Activated naive CD4-positive, alpha-beta T cell treated with anti-CD3 and anti-CD28 coated beads, Interleukin-2, amount 50 U/mL, for 16 hours (primary cell): ENCODE measurements around the gene C1orf116.
A peak's percentile ranks its signal among the peaks of the same experiment; 100 is the strongest.

Experiments used
- DNase-seq: peaks from one replicate; pipeline ENCODE4 v3.0.0-alpha.2; 2020

The C1orf116 gene

DNA sequence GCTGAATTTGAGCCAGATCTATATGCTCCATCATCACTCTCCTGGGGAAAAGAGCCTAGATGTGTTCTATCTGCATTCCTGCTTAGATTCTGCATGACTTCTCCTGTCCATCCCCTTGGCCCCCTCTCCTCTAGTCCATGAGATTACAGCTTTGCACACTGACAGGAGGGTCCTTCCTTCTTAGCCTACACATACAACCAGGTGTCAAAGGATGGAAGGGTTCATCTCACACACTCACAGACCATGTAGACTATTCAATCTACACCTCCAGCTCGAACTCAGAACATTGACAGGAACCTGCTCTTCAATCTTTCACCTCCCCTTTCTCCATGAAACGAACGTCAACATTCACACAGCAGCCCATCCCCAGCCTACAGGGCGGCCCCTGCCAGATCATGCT, 13.8 kb downstream of the C1orf116 start:
- no peak for DNase-seq

DNA sequence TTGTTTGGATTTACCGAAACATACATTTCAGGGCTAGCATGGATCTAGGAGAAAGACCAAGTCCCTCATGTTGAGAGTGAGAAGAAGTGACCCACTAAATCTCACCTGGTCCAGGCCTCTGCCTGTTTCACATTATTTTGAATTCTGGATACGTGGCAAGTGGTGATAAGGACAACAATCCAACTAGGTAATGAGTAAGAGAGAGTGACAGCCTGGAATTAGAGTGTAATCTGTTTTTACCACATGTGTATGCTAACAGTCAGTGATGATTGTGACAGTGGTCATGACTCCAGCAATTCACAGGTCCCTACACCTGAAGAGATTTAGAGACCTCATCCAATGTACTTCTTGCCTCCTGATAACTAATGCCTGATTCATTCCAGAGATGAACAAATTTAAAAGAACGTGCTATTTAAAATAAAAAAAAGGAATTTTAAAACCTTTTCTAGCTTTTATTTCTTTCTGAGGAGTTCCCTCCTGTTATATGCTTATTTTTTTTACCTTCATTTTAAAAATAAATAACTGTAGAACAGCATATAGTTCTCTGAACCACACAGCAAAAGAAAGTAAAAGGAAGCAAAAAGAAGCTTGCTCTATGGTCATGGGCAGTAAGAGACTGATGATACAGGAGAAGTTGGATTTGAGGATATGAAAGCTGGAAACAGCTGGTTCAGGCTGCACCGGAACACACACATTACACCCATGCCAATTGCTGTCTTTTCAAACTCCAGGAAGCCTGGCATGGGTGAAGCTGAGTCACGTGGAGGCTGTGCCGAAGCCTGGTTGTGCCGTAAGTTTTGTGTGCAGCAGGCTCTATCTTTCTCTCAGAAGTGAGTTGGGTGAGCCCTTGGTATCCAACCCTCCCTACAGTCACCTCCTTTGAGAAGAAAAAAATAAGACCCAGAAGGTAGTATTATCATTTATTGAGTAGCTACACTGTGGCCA, 14.7 kb downstream of the C1orf116 start:
- no peak for DNase-seq

DNA sequence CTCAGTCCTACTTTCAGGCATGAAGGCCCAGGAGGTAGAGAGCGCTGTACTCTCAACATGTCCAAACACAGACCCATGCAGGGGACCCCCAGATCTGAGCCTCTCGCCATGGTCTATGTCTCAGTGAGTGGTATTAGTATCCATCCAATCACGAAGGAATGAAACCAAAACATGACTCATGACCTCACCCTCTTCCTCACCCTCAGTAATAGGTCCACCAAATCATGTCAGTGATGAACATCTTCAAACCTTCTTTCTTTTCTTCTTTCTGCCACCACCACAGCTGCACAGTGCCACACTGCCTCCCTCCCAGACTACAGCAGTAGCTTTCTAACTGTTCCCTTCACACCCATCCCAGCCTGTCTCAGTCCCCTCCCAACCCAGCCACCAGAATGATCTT, 16.8 kb downstream of the C1orf116 start:
- DNase-seq: no peak

DNA sequence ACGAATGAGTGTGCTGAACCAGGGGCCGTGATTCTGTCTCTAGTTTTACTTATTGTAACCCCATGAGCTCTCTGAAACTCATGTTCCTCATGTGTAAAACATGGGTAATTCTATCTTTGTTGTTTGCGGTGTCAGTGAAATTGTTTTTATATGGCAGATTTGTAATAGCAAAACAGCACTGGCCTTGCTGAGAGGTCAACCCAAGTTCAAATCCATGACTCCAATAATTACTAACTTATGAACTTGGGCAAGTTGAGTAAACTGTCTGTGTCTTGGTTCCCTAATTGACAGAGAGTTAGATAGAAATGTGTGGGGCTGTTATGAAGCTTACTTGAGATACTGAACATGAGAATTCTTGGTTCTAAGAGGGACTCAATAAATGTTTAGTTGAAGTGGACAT, 17.8 kb downstream of the C1orf116 start:
- no peak for DNase-seq

DNA sequence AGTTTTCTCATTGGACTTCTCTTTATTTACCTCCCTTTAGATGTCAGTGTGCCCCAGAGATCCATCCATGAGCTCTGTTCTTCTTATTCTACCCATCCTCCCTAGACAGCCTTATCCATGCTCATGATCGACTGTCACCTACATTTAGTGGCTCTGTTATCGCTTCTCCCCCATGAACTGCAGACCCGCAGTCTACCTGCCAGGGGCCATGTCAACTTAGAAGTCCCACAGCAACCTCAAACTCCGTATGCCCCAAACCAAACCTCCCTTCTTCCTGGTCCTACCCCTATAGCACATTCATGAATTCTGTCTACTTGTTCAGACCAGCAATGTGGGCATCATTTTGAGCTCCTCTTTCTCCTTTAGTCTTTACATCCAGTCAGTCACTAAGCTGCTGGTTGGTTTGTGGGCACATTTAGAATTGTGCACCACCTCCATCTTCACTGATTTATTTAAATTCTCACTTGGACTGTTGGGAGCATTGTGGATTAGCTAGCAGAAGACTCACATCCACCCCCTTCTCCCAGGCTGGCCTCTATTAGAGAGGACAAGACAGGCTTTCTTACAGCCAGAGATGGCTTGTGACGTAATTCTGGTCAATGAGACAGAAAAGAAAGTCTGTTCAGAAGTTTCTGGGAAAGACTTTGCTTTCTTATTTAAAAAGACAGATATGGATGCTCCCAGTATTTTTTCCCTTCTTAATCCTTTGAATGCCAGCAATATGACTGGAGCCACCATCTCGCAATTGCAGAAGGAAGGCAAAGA, 19.1 kb downstream of the C1orf116 start:
- DNase-seq: no peak

DNA sequence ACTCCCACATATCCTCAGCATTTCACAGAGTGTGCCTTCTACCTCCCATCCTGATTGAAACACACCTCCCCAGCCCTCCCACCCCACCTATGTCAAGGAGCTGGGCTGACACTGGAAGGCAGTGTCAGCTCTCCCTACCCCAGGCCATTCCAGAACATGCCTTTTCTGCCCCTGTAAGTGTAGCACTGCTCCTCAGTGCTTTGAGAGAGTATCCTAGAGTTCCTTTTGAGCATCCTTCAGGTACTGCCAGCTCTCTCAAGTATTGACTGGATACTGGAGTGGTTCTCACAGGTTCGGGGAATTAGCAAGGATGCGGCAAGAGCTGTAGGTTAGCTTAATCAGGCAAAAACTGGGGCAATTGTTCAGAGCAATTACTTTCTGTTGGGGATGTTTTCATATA, 21.8 kb downstream of the C1orf116 start:
- DNase-seq: no peak

DNA sequence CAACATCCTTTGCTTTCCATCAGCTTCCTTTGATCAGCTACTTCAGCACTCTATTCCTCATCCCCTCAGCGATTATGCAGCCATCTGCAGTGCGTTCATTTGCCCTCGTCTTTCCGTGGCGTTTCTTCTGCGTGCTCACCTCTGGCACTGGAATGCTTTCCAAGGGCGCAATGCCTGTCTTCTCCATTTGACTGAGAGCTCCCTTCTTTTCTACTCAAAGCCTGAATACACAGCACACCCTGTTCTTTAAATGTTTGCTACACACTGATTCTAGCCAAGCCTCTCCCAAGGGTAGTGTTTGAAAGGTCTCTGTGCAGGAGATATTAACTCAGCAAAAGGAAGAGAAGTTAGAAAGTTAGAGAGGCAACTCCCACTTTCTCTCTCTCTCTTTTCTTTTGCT, 22.6 kb downstream of the C1orf116 start:
- DNase-seq: no peak

DNA sequence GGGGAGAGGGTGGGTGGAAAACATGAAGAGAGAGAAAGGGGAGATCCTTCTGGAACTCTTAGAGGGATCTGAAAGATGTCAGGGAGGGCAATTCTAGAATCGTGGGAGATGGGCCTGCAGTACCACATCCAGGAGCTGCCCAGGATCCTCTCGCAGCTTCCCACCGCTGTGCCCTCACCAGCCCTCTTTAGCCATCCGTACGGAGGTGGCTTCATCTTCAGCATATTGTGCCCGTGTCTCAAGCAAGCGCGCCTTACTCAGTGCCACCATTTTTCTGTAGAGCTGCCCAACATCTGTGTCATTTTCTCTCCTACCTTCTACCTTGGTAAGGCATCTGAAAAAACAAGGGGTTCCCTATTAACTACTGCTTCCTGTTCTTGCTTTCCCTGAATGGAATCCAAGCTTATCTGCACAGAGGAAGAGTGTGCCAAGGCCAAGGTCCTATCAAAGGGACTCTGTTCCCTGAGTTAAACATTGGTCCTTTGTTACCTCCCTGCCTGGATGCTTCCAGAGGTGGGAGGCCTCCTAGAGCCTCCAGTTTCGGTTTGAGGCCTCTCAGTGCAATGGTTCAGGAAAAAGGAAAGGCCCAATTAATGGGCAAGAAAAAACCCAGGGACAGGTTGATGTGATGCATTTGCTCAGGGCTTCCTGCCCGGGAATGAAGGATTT, 23.2 kb downstream of the C1orf116 start:
- no peak for DNase-seq

DNA sequence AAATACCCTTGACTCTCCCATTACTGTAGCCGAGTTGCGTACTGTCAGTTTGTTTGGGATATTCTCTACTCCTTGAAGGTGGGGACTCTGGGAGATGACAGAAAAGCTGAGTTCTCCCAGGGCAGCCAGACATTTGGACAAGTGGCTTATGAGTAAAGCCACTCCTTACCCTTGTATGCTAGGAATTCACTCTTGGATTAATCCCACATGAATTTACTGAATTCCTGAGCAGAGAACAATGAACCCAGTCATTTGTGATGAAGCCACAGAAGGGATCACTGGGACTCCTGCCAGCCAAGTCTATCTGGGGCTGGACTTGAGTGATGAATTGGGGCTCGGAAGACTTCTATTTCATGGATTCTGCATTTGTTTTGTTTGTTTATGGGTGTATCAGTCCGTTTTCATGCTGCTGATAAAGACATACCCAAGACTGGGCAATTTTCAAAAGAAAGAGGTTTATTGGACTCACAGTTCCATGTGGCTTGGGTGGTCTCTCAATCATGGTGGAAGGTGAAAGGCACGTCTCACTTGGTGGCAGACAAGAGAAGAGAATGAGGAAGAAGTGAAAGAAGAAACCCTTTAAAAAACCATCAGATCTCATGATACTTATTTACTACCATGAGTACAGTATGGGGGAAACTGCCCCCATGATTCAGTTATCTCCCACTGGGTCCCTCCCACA, 25.1 kb downstream of the C1orf116 start:
- DNase-seq: no peak

DNA sequence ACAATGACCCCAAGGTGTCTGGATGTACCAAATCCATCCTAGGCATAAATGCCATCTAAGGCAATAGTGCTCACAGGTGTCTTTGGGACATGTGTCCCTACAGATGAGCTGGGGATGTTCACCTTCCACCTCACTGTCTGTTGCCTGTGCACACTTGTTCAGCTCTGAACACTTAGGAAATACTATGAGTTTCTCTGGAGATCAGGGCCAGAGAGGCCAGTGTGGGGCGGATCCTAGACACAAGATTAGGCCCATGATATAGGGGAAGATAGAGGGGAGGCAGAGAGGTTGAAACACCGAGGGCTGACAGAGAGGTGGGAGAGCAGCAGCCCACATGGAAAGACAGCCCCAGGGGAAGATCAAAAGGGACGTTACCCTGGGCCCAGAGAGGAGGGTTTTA, 25.6 kb downstream of the C1orf116 start:
- DNase-seq: no peak

DNA sequence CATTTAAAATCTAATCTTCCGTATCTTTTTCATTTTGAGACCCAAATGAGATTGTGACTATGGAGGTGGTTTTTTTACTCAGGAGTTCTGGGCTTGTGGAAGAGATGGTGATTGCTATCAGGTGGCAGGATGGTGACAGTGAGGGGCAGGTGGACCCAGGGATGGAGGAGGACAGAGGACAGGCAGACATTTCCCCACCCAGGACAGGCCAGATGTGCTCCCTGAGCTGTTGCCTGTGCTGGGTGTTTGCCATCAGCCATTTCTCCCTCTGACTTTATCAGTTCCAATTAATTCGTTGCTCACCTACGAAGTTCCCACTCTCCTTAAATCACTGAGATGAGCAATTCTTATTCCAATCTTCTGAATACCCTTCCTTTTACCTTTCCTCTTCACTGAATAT, 26.5 kb downstream of the C1orf116 start:
- no peak for DNase-seq

DNA sequence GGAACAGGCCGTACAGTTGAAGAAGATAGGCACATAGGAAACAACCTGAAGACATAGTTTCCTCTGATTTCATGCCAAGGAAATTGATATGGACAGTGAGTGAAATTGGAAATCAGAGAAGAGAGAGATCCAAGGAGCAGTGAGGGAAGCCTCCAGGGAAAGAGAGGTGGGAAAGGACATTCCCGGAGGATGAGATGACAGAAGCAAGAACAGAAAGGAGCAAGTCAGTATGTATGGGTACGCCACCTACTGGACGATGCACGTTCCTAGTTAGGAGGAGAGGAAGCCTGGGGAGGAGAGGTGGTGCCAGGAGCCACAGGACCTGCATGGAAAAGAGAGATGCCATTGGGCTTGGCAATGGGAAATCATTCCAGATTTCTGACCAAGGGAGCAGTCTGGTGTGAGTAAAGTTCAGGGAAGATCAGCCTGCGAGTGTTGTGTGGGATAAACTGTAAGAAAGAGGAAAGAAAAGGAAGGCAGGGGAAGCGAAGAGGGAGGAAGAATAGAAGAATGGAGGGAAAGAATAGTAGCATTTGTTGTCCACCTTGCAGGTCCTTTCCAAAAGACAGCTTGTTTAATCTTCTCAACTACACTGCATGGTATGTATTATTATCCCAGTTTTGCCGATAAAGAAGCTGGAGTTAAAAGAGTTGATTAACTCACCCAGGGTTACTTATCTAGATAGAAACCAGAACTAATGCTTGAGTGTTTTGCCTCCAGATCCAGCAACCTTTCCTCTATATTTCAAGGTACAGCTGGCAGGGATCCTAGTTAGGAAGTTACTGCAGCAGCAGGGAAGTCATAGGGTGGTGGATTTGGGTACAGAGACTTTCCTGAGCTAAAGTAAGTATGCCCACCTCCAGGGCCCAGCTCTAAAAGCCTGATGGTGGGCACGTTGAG, 27.4 kb downstream of the C1orf116 start:
- peak; percentile 41 for DNase-seq

DNA sequence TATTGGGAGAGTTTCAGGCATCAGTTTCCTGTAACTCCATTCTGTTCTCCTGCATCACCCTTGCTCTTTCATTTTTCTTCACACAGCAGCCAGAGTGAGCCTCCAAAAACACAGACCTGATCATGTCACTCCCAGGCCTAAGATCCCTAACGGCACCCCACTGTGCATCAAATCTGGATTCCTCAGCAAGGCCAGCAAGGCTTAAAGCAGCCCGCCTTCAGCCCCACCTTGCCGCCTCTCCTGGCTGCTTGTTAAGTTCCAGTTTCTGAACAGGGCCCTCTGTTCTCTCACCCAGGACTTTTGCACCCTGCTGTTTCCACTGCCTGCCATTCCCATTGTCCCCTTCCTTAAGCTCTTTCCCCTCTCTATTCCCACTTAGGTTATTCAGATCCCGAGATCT, 29.3 kb downstream of the C1orf116 start:
- DNase-seq: no peak

DNA sequence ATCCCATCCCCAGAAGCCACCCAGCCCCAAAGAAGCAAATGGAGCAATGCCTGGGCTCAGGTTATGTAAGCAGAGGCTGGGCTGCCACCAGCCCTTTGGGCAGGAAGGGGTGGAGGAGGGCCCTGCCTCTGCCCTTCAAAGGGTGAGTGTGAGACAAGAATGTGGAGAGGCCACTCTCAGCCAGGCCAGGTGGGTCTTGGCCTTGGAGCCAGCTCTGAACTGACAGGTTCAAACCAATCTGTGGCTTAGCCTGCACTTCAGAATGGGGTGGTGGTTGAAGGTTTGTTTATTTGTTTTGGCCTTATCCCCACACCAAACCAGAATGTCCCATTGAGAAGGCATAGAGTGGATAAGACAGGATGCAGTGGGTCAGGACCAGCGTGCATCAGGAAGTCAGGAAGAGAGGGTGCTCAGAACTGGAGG, 29.8 kb downstream of the C1orf116 start:
- no peak for DNase-seq

DNA sequence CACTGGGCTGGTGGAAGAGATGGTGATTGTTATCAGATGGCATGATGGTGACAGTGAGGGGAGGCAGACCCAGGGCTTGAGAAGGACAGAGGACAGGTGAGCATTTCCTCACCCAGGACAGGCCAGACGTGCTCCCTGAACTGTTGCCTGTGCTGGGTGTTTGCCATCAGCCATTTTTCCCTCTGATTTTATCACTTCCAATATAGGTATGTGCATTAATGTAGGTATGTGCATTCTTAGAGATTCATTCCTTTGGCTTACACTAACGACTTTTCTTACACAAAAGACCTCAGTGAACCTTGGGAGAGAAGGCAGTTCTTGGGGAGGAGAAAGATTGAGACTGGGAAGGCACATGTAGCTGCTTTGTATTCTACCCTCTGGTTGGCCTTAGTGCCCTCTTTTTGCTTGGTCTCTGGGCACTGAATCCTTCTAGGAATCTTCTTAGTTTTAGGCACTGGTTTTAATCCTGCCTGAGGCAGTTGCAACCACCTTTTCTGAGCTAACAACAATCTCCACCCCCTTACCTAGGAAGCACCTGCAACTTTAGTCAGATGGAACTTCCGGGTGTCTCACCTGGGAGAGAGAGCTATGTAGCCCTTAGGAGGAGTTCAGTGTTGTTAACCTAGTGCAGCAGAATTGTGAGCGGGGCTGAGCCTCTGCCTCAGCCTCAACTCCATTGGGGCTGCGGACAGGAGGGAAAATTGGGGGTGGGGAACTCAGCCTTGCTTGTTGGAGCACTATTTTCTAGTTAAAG, 30.9 kb downstream of the C1orf116 start:
- no peak for DNase-seq

DNA sequence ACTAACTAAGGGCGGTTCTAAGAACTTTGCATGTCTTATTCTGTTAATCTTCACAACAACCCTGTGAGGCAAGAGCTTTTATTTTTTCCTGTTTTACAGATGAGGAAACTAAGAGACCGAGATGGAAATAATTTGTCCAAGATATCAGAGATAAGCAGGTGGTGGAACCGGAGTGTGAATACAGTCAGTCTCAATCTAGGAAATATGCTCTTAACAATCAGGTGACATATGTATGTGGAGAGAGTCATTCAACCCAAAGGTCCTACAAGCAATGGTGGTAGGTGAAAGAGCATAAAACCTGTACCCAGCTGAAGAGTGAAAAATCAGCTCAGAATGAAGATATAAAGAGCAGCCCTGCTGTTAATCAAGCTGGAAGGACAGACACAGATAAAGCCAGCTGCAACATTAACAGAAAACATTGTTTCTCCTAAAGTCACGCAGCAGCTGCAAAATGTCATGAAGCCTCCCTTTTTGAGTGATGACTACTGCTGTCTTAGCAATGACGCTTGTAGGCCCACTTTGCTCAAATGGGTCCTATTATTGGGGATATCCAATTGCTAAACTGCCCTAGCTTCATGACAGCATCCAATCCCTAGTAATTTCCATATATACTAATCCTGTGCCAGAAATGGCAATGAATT, 31.8 kb downstream of the C1orf116 start:
- no peak for DNase-seq

DNA sequence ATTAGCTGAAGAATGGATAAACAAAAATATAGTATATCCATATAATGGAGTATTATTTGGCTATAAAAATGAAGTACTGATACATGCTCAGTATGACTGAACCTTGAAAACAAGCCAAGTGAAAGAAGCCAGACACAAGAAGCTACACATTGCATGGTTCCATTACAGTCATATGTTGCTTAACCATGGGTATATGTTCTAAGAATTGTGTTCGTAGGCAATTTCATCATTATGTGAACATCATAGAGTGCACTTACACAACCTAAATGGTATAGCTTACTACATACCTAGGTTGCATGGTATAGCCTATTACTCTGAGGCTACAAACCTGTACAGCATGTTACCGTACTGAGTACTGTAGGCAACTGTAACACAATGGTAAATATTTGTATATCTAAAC, 33.7 kb downstream of the C1orf116 start:
- no peak for DNase-seq

DNA sequence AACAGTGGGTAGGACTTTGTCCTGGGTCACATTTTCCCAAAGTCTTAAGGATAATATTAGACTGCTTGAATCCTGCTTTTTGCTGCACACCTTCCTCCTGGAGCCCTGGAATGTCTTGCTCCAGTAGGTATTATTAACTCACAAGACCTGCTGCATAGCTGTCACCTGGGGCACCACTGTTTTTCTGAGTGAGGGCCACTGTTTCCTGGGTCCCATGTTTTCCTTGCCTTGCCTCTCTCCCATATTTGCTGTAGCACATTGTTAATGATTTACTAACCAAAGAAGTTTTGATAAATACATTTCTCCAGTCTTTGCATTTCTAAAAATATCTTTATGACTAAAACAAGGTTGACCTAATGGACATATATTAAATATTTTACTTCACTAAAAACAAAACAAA, 39.8 kb downstream of the C1orf116 start:
- no peak for DNase-seq

DNA sequence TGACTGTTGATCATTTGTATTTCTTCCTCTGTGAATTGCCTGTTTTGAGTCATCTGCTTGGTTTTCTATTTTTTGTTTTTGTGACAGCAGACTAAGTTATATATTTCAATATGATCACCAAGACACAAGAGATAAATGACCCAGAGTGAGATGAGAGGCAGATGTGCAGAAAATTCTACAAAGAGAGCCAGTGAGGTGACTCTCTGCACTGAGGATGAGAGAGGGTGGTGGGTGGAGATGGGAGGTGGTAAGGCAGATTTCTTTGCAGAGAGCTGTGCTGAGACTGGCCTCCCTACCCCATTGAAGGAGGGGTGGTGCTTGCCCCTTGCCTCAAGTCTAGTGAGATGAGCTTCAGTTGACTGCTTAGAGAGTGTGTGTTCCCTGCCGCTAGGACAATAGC, 44.7 kb downstream of the C1orf116 start:
- no peak for DNase-seq

DNA sequence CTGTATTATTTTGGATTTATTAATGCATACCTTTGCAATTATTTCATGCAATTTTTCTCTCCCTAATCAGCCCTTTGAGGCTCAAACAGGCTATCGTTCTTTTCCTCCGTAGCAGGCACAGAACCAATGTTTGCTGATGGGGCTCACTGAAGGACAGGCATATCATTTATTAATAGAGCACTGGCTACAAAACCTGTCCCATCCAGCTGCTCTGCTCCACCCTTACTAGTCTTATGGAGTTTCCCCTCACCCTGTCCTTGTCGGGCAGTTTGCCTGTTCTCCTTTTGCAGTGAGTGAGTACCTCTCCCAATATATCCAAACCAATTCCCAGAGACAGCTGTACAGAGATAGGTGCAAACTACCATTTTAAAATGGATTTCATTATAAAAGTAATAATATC, 45.7 kb downstream of the C1orf116 start:
- DNase-seq: no peak

DNA sequence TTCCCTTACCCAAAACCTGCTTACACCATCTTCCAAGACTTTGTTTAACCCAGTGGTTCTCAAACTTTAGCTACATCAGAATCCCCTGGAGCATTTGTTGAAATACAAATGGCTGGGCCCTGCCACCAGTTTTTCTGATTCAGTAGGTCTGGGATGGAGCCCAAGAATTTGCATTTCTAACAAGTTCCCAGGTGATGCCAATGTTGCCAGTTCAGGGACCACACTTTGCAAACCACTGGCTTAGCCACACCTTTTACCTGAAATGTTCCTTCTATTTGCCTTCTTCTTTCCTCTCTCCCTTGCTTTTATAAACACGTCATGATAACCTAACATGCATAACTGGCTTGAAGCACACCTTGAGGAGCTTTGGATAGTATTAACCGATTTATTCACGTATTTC, 46.2 kb downstream of the C1orf116 start:
- DNase-seq: no peak
